GM12864 (cell line): ENCODE data around the gene SSC4D.

Experiments
- DNase-seq: peaks from one replicate; pipeline ENCODE4 v3.0.0-alpha.2; 2011; ENCODE audit warnings: low read depth
- H3K4me3 ChIP-seq: 2 replicates; pipeline ENCODE4 v1.5.1; 2011; ENCODE audit warnings: mild to moderate bottlenecking, low read depth, low read length, control low read depth
- CTCF ChIP-seq: IDR thresholded peaks from 2 replicates; pipeline ENCODE4 v1.5.1; 2011; ENCODE audit warnings: low read depth, mild to moderate bottlenecking, moderate library complexity, low read length, control low read depth, inconsistent platforms; ENCODE audit errors: missing control alignments

SSC4D gene

GRCh38 chr7:76354981-76355730, 54.3 kb downstream of the SSC4D start:
- no peak for TF ChIP-seq CTCF
- H3K4me3 ChIP-seq = no peak overlapping the region
- DNase-seq = no peak

- no peak for TF ChIP-seq CTCF
- no peak overlapping the region for H3K4me3 ChIP-seq
- DNase-seq = no peak
Measured at GRCh38 chr7:76354516-76354915, 55.0 kb downstream of the SSC4D start.

- TF ChIP-seq CTCF = no peak
- no peak for DNase-seq
- H3K4me3 ChIP-seq = no peak overlapping the region
Measured at GRCh38 chr7:76353744-76354143, 55.8 kb downstream of the SSC4D start.

GRCh38 chr7:76352193-76352592, 57.3 kb downstream of the SSC4D start:
- H3K4me3 ChIP-seq = no peak overlapping the region
- DNase-seq = no peak
- no peak for TF ChIP-seq CTCF

GRCh38 chr7:76351372-76351771, 58.1 kb downstream of the SSC4D start:
- TF ChIP-seq CTCF = no peak
- no peak overlapping the region for H3K4me3 ChIP-seq
- no peak for DNase-seq

- no peak for DNase-seq
- no peak overlapping the region for H3K4me3 ChIP-seq
- TF ChIP-seq CTCF = no peak
Measured at GRCh38 chr7:76349313-76349885, 60.1 kb downstream of the SSC4D start.

- TF ChIP-seq CTCF = no peak
- H3K4me3 ChIP-seq = no peak overlapping the region
- no peak for DNase-seq
Measured at GRCh38 chr7:76347710-76348109, 61.8 kb downstream of the SSC4D start.
